ENCODE results near the gene VIL1. TPM values are rescaled to one million over a fixed set of nuclear protein-coding genes. Genes with fewer than 3 reads are reported as not detected.

VIL1 gene
- total and polyA plus RNA-seq, 12 donors = 0.09 to 4.5 (median 0.43) TPM; not detected in 6

- 82 to 92% (median 88%) methylated on average over 4 to 5 of the region's 5 CpGs for WGBS, 4 donors
- intact Hi-C loops (cut with DNase I) = no loop called here
- Histone ChIP-seq H3K27ac (no peak overlapping the region), H3K9me3 (replicated peaks in 1 of 3) (no peaks in the 10 kb centered on the region), H3K4me3 (no peak overlapping the region), H3K4me1 (replicated peaks in 1 of 2) (no peaks in the 10 kb centered on the region), H3K27me3 (no peaks in the 10 kb centered on the region), H3K36me3 (replicated peaks in 1 of 2) (no peaks in the 10 kb centered on the region)
- no peak for TF ChIP-seq POLR2A (IDR thresholded peaks at IDR 0.05)
- no peak for TF ChIP-seq CTCF (IDR thresholded peaks at IDR 0.05)
- no peak for DNase-seq
Measured at GRCh38 chr2:218436992-218437391, 18.1 kb downstream of the VIL1 start.

- no peak overlapping the region for H3K4me3 ChIP-seq
- H3K27ac ChIP-seq = no peak overlapping the region
- no peaks in the 10 kb centered on the region for H3K27me3 ChIP-seq
- H3K4me1 ChIP-seq (replicated peaks in 1 of 2) = no peaks in the 10 kb centered on the region
- TF ChIP-seq POLR2A (IDR thresholded peaks at IDR 0.05) = no peak
- TF ChIP-seq CTCF (IDR thresholded peaks at IDR 0.05) = no peak
- WGBS, 4 donors = 91 to 100% (median 97%) methylated on average over 1 of the region's 1 CpG
- no peaks in the 10 kb centered on the region for H3K9me3 ChIP-seq (replicated peaks in 1 of 3)
- DNase-seq = no peak
- H3K36me3 ChIP-seq (replicated peaks in 1 of 2) = no peaks in the 10 kb centered on the region
- intact Hi-C loops (cut with DNase I) = no loop called here
Measured at GRCh38 chr2:218437969-218438368, 19.0 kb downstream of the VIL1 start.

- intact Hi-C loops (cut with DNase I) = no loop called here
- 73 to 90% (median 83%) methylated on average over 4 of the region's 4 CpGs for WGBS, 4 donors
- Histone ChIP-seq H3K9me3 (replicated peaks in 1 of 3) (no peaks in the 10 kb centered on the region), H3K36me3 (replicated peaks in 1 of 2) (no peaks in the 10 kb centered on the region), H3K4me3 (no peak overlapping the region), H3K27ac (no peak overlapping the region), H3K4me1 (replicated peaks in 1 of 2) (no peaks in the 10 kb centered on the region), H3K27me3 (no peaks in the 10 kb centered on the region)
- no peak for TF ChIP-seq CTCF (IDR thresholded peaks at IDR 0.05)
- no peak for TF ChIP-seq POLR2A (IDR thresholded peaks at IDR 0.05)
- DNase-seq = no peak
Measured at GRCh38 chr2:218438596-218438995, 19.7 kb downstream of the VIL1 start.

- Histone ChIP-seq H3K9me3 (replicated peaks in 1 of 3) (no peaks in the 10 kb centered on the region), H3K36me3 (replicated peaks in 1 of 2) (no peaks in the 10 kb centered on the region), H3K4me1 (replicated peaks in 1 of 2) (no peaks in the 10 kb centered on the region), H3K4me3 (no peak overlapping the region), H3K27me3 (no peaks in the 10 kb centered on the region), H3K27ac (no peak overlapping the region)
- TF ChIP-seq CTCF (IDR thresholded peaks at IDR 0.05) (no peak), POLR2A (IDR thresholded peaks at IDR 0.05) (no peak)
- WGBS, 4 donors = 89 to 99% (median 97%) methylated on average over 7 of the region's 7 CpGs
- intact Hi-C loops (cut with DNase I) = no loop called here
- peak in 1 of 7 donors; percentile 21 for DNase-seq
Measured at GRCh38 chr2:218444692-218445357, 25.9 kb downstream of the VIL1 start.

Measured in adrenal gland (tissue), 12 donors.